NT2/D1 (cell line): ENCODE results near the gene ZNF516.

ENCODE experiments used
- SUZ12 ChIP-seq: IDR thresholded peaks from 2 replicates; pipeline ENCODE4 v1.6.1; 2011; ENCODE audit not compliant: insufficient read length, insufficient read depth; ENCODE audit errors: extremely low read depth
- YY1 ChIP-seq: IDR thresholded peaks from 2 replicates; pipeline ENCODE4 v1.6.1; 2011; ENCODE audit not compliant: insufficient read length, insufficient read depth
- ZNF274 ChIP-seq: IDR thresholded peaks from 2 replicates; pipeline ENCODE4 v1.6.1; 2011; ENCODE audit warnings: mild to moderate bottlenecking, low read depth, low read length

DNA sequence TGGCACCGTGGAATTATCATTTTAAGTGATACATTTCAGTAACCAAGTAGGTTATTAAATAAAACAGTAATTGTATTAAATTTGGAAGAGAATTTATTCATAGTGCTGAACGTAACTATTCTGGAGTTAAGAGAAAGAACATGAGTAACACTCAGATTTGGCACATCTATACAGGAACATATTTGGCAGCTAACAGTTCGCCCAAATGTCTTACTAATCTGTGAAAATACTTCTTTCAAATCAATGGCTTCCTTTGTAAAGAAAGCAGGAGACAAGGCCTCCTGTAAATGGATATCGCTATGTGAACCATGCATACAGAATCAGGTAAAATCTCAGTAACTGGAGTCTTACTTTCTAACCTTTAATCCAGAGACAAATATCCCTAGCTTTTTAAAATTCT, 64.4 kb downstream of the ZNF516 start:
- no peak for TF ChIP-seq ZNF274
- TF ChIP-seq YY1: no peak
- no peak for TF ChIP-seq SUZ12
